Mesendoderm (in vitro differentiated cells): ENCODE data around the gene SPATA2L.
"Not testable (repeated sequence)": the region's sequence is repeated elsewhere in the genome, so short reads cannot be mapped to it uniquely, and the experiment has no call there.

Experiments used
- DNase-seq: peaks from one replicate; pipeline ENCODE4 v3.0.0; 2013
- H2AK5ac ChIP-seq: 2 replicates; pipeline ENCODE4 v1.6.1; 2013; ENCODE audit warnings: low read length, inconsistent platforms
- H2BK120ac ChIP-seq: 2 replicates; pipeline ENCODE4 v1.6.1; 2013; ENCODE audit warnings: low read depth, mild to moderate bottlenecking, low read length, moderate library complexity, mixed read lengths
- H2BK15ac ChIP-seq: replicated peaks from 2 replicates; pipeline ENCODE4 v1.6.1; 2013; ENCODE audit warnings: low read depth, mild to moderate bottlenecking, moderate library complexity
- H2BK5ac ChIP-seq: 2 replicates; pipeline ENCODE4 v1.6.1; 2013; ENCODE audit warnings: low read length, inconsistent platforms
- H3K18ac ChIP-seq: 2 replicates; pipeline ENCODE4 v1.6.1; 2013; ENCODE audit warnings: mild to moderate bottlenecking, low read length, mixed read lengths
- H3K23ac ChIP-seq: one replicate; pipeline ENCODE4 v1.6.1; 2013; ENCODE audit warnings: low read length
- H3K27ac ChIP-seq: 2 replicates; pipeline ENCODE4 v1.5.1; 2013; ENCODE audit warnings: low read depth, mild to moderate bottlenecking, inconsistent platforms, low read length, moderate library complexity
- H3K27me3 ChIP-seq: 2 replicates; pipeline ENCODE4 v1.6.1; 2013; ENCODE audit warnings: low read length, control low read depth, mild to moderate bottlenecking, inconsistent platforms; ENCODE audit not compliant: insufficient read depth, poor library complexity
- H3K36me3 ChIP-seq: 2 replicates; pipeline ENCODE4 v1.6.1; 2013; ENCODE audit warnings: low read length, inconsistent platforms; ENCODE audit not compliant: control insufficient read depth, insufficient read depth
- H3K4ac ChIP-seq: one replicate; pipeline ENCODE4 v1.6.1; 2013; ENCODE audit warnings: low read depth, mild to moderate bottlenecking, low read length, moderate library complexity
- H3K4me1 ChIP-seq: 2 replicates; pipeline ENCODE4 v1.6.1; 2013; ENCODE audit warnings: low read depth, low read length, inconsistent platforms; ENCODE audit not compliant: control insufficient read depth
- H3K4me2 ChIP-seq: 2 replicates; pipeline ENCODE4 v1.6.1; 2013; ENCODE audit warnings: low read length
- H3K4me3 ChIP-seq: 2 replicates; pipeline ENCODE4 v1.5.1; 2013; ENCODE audit warnings: mild to moderate bottlenecking, low read length
- H3K56ac ChIP-seq: one replicate; pipeline ENCODE4 v1.6.1; 2013; ENCODE audit warnings: low read length
- H3K79me1 ChIP-seq: 2 replicates; pipeline ENCODE4 v1.6.1; 2013; ENCODE audit warnings: low read length, inconsistent platforms
- H3K79me2 ChIP-seq: 2 replicates; pipeline ENCODE4 v1.6.1; 2013; ENCODE audit warnings: mild to moderate bottlenecking, low read length; ENCODE audit not compliant: control insufficient read depth, insufficient read depth
- H3K9ac ChIP-seq: 2 replicates; pipeline ENCODE4 v1.6.1; 2013; ENCODE audit warnings: low read length, inconsistent platforms
- H4K5ac ChIP-seq: one replicate; pipeline ENCODE4 v1.6.1; 2013; ENCODE audit warnings: low read length
- H4K8ac ChIP-seq: one replicate; pipeline ENCODE4 v1.6.1; 2013; ENCODE audit warnings: low read depth, mild to moderate bottlenecking, control low read depth, low read length, moderate library complexity
- WGBS: extraction: QIAGEN DNeasy Blood & Tissue Kit; methylation state at CpG from one replicate; pipeline ENCODE4 v1.1.7; 2013; ENCODE audit warnings: low lambda C conversion rate, missing lambda C conversion rate; ENCODE audit not compliant: insufficient coverage; ENCODE audit errors: extremely low coverage; 5-methylcytosine and 5-hydroxymethylcytosine counted together

Gene SPATA2L

GRCh38 chr16:89691986-89692569 lies 9.4 kb downstream of the SPATA2L start:
- peaks cover 12% of the 10 kb centered on the region for H3K36me3 ChIP-seq
- H2BK15ac ChIP-seq: no peak overlapping the region
- H3K4me1 ChIP-seq: peaks cover 2% of the 10 kb centered on the region
- H2BK120ac ChIP-seq: no peak overlapping the region
- no peaks in the 10 kb centered on the region for H3K27me3 ChIP-seq
- H2BK5ac ChIP-seq: no peak overlapping the region
- H4K5ac ChIP-seq: no peak overlapping the region
- H2AK5ac ChIP-seq: no peak overlapping the region
- H3K79me2 ChIP-seq: peaks cover 5% of the 10 kb centered on the region
- H3K4ac ChIP-seq: no peak overlapping the region
- WGBS: no CpG with 5 or more reads among the region's 13 CpGs
- no peak overlapping the region for H3K9ac ChIP-seq
- H3K79me1 ChIP-seq: peaks cover 7% of the 10 kb centered on the region
- no peak overlapping the region for H3K18ac ChIP-seq
- H3K4me3 ChIP-seq: no peak overlapping the region
- no peak overlapping the region for H3K27ac ChIP-seq
- H3K56ac ChIP-seq: no peak overlapping the region
- H3K4me2 ChIP-seq: no peak overlapping the region
- no peak overlapping the region for H3K23ac ChIP-seq
- H4K8ac ChIP-seq: no peak overlapping the region
- DNase-seq: no peak

- H3K36me3 ChIP-seq: peaks cover 10% of the 10 kb centered on the region
- WGBS: no CpG with 5 or more reads among the region's 21 CpGs
- no peak overlapping the region for H3K9ac ChIP-seq
Measured at GRCh38 chr16:89691231-89691985, 10.1 kb downstream of the SPATA2L start.

GRCh38 chr16:89690392-89690901 lies 11.1 kb downstream of the SPATA2L start:
- Histone ChIP-seq H3K9ac (no peak overlapping the region), H3K36me3 (peaks cover 10% of the 10 kb centered on the region), H3K4me3 (no peak overlapping the region)

More at GRCh38 chr16:89691231-89691985, 10.1 kb downstream of the SPATA2L start:
- no peak overlapping the region for H3K4me2 ChIP-seq
- no peak overlapping the region for H4K5ac ChIP-seq
- peaks cover 5% of the 10 kb centered on the region for H3K79me2 ChIP-seq
- no peak for DNase-seq
- no peak overlapping the region for H3K56ac ChIP-seq
- H3K27me3 ChIP-seq: no peaks in the 10 kb centered on the region
- no peak overlapping the region for H2BK15ac ChIP-seq
- no peak overlapping the region for H4K8ac ChIP-seq
- no peak overlapping the region for H2BK5ac ChIP-seq
- H3K18ac ChIP-seq: no peak overlapping the region
- no peak overlapping the region for H3K4me3 ChIP-seq
- H3K4ac ChIP-seq: no peak overlapping the region
- H2BK120ac ChIP-seq: no peak overlapping the region
- H3K27ac ChIP-seq: no peak overlapping the region
- no peak overlapping the region for H3K23ac ChIP-seq
- peaks cover 7% of the 10 kb centered on the region for H3K79me1 ChIP-seq
- H3K4me1 ChIP-seq: peaks cover 2% of the 10 kb centered on the region
- H2AK5ac ChIP-seq: no peak overlapping the region

GRCh38 chr16:89689621-89690020 lies 11.9 kb downstream of the SPATA2L start:
- H3K4ac ChIP-seq, H3K18ac ChIP-seq, H2AK5ac ChIP-seq, DNase-seq, H3K27ac ChIP-seq, H3K4me2 ChIP-seq, H3K56ac ChIP-seq, H2BK120ac ChIP-seq, H2BK5ac ChIP-seq, H3K79me1 ChIP-seq, H3K4me3 ChIP-seq, H3K79me2 ChIP-seq, H4K5ac ChIP-seq, H3K27me3 ChIP-seq, H4K8ac ChIP-seq, H3K9ac ChIP-seq, H2BK15ac ChIP-seq, H3K23ac ChIP-seq, H3K4me1 ChIP-seq: not testable (repeated sequence)
- peaks cover 10% of the 10 kb centered on the region for H3K36me3 ChIP-seq
- no CpG with 5 or more reads among the region's 4 CpGs for WGBS

More at GRCh38 chr16:89690392-89690901, 11.1 kb downstream of the SPATA2L start:
- H3K79me2 ChIP-seq: peaks cover 5% of the 10 kb centered on the region
- H3K27ac ChIP-seq: no peak overlapping the region
- H3K27me3 ChIP-seq: no peaks in the 10 kb centered on the region
- no peak for DNase-seq
- H4K8ac ChIP-seq: no peak overlapping the region
- H3K18ac ChIP-seq: no peak overlapping the region
- H3K56ac ChIP-seq: no peak overlapping the region
- H3K79me1 ChIP-seq: peaks cover 7% of the 10 kb centered on the region
- no peak overlapping the region for H2BK120ac ChIP-seq
- H2BK15ac ChIP-seq: no peak overlapping the region
- no peak overlapping the region for H3K4me2 ChIP-seq
- no peak overlapping the region for H2AK5ac ChIP-seq
- peaks cover 2% of the 10 kb centered on the region for H3K4me1 ChIP-seq
- no peak overlapping the region for H2BK5ac ChIP-seq
- H3K4ac ChIP-seq: no peak overlapping the region
- no peak overlapping the region for H4K5ac ChIP-seq
- WGBS: no CpG with 5 or more reads among the region's 16 CpGs
- H3K23ac ChIP-seq: no peak overlapping the region

- Histone ChIP-seq H3K4me3 (no peak overlapping the region), H3K36me3 (peaks cover 8% of the 10 kb centered on the region), H3K27me3 (no peaks in the 10 kb centered on the region), H2AK5ac (no peak overlapping the region), H2BK15ac (no peak overlapping the region), H3K23ac (no peak overlapping the region), H2BK120ac (no peak overlapping the region), H3K4me1 (peaks cover 2% of the 10 kb centered on the region), H3K27ac (no peak overlapping the region), H4K8ac (no peak overlapping the region), H3K4me2 (no peak overlapping the region), H3K56ac (no peak overlapping the region), H4K5ac (no peak overlapping the region), H3K79me1 (peaks cover 7% of the 10 kb centered on the region), H3K4ac (no peak overlapping the region), H3K9ac (no peak overlapping the region), H2BK5ac (no peak overlapping the region), H3K18ac (no peak overlapping the region), H3K79me2 (peaks cover 5% of the 10 kb centered on the region)
- WGBS: no CpG with 5 or more reads among the region's 13 CpGs
- no peak for DNase-seq
Measured at GRCh38 chr16:89689142-89689541, 12.4 kb downstream of the SPATA2L start.
